ENCODE results near the gene HILPDA.

The HILPDA gene

DNA sequence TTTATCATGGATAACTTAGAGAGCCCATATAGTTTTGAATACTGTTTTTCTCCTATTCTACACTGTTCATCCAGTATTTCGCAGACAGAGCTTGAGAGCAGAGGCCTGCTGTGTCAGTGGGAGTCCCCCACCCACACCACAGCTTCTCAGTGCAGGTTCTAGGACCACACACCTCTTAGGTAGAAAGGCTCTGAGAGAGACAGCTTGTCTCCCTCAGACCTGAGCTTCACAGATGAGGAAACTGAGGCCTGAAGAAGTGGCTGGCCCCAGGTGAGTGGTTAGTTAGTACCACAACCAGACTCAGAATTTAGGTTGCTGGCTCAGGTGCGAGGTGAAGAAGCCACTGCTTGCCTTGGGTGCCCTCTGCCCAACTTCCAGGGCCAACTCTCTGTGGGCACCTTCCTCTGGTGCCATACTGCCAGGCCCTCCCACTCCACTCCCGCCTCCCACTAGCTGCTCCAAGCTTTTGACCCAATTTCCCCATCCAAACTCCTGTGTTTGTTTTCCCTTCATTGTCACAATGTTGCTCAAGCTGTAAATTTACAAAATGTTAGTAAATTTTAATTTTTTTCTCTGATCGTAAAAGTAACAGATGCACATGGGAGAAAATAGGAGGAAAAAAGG is 7.6 kb upstream of the HILPDA start:
- H2AFZ ChIP-seq (ENCODE audit: low read depth, low read length), result no peak overlapping the region
- no peak overlapping the region for H3K4me2 ChIP-seq (ENCODE audit: low read length, poor library complexity, severe bottlenecking)
- H3K23ac ChIP-seq (ENCODE audit: low read length in 2 of 2), result no peak overlapping the region
- no peak overlapping the region for H3K4ac ChIP-seq (ENCODE audit: low read depth in 1 of 2, low read length in 2 of 2)
- WGBS, result 48% methylated on average over 2 of the region's 4 CpGs
- H2BK5ac ChIP-seq (ENCODE audit: low read depth, low read length, poor library complexity, severe bottlenecking), result no peak overlapping the region
- no peak overlapping the region for H3K9ac ChIP-seq (ENCODE audit: low read length)
- no peak for DNase-seq
- H3K36me3 ChIP-seq (ENCODE audit: control insufficient read depth in 1 of 2, insufficient read depth in 2 of 2, low read depth in 1 of 2, low read length in 2 of 2), result no peaks in the 10 kb centered on the region
- H2BK12ac ChIP-seq (ENCODE audit: low read length in 2 of 2), result no peak overlapping the region
- H3K18ac ChIP-seq (ENCODE audit: low read depth in 1 of 2, low read length in 2 of 2), result no peak overlapping the region
- peak overlapping the region; percentile 4 for H2AK5ac ChIP-seq (ENCODE audit: low read length, severe bottlenecking)
- no peak overlapping the region for H3K27ac ChIP-seq (ENCODE audit: low read length, poor library complexity, severe bottlenecking)
- no peak overlapping the region for H2BK15ac ChIP-seq (ENCODE audit: low read depth, poor library complexity, severe bottlenecking)
- H4K8ac ChIP-seq (ENCODE audit: low read length), result no peak overlapping the region
- no peaks in the 10 kb centered on the region for H3K9me3 ChIP-seq (ENCODE audit: control insufficient read depth, low read length)
- H3K27me3 ChIP-seq (ENCODE audit: control insufficient read depth in 1 of 2, insufficient read depth in 1 of 2, low read length in 2 of 2), result no peaks in the 10 kb centered on the region
- no peak overlapping the region for H4K91ac ChIP-seq (ENCODE audit: low read length)
- no peak overlapping the region for H3K4me3 ChIP-seq (ENCODE audit: insufficient read depth in 1 of 2, low read depth in 1 of 2, low read length in 2 of 2)
- no peaks in the 10 kb centered on the region for H3K79me1 ChIP-seq (replicated peaks; ENCODE audit: low read length, poor library complexity, severe bottlenecking)
- no peak overlapping the region for H2BK120ac ChIP-seq (ENCODE audit: low read depth, low read length)
- H3K4me1 ChIP-seq (ENCODE audit: control insufficient read depth, insufficient read depth, low read depth, low read length), result no peaks in the 10 kb centered on the region
- H3K14ac ChIP-seq (ENCODE audit: low read length in 2 of 2), result no peak overlapping the region

DNA sequence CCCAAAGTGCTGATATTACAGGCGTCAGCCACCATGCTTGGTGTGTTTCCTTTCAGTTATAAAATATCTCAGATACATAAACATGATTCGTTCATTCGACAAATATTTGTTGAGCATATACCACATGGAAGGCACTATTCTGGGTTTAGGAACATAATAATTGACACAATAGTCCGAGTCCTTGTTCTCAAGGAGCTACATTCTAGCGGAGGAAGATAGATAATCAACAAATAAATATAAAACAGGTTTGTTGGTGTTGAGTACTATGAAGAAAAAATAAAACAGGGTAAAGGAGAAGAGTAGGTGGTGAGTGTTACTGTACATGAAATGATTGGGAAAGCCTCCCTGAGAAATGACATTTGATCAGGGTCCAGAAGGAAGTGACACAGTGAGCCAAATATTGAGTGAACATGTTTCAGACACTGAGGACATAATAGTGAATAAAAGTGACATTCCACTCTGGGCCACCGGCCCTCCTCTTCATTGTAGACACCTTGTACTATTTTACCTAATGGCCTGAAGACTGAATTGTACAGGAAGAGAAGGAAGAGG is 6.9 kb upstream of the HILPDA start:
- Histone ChIP-seq H2AK5ac (ENCODE audit: low read length, severe bottlenecking) (no peak overlapping the region), H3K27ac (ENCODE audit: low read length, poor library complexity, severe bottlenecking) (no peak overlapping the region), H3K9ac (ENCODE audit: low read length) (no peak overlapping the region), H3K4me1 (ENCODE audit: control insufficient read depth, insufficient read depth, low read depth, low read length) (no peaks in the 10 kb centered on the region), H3K27me3 (ENCODE audit: control insufficient read depth in 1 of 2, insufficient read depth in 1 of 2, low read length in 2 of 2) (no peaks in the 10 kb centered on the region), H4K91ac (ENCODE audit: low read length) (no peak overlapping the region), H3K9me3 (ENCODE audit: control insufficient read depth, low read length) (no peaks in the 10 kb centered on the region), H3K4ac (ENCODE audit: low read depth in 1 of 2, low read length in 2 of 2) (no peak overlapping the region), H3K79me1 (replicated peaks; ENCODE audit: low read length, poor library complexity, severe bottlenecking) (no peaks in the 10 kb centered on the region), H3K23ac (ENCODE audit: low read length in 2 of 2) (no peak overlapping the region), H3K4me3 (ENCODE audit: insufficient read depth in 1 of 2, low read depth in 1 of 2, low read length in 2 of 2) (no peak overlapping the region), H3K14ac (ENCODE audit: low read length in 2 of 2) (no peak overlapping the region), H3K36me3 (ENCODE audit: control insufficient read depth in 1 of 2, insufficient read depth in 2 of 2, low read depth in 1 of 2, low read length in 2 of 2) (no peaks in the 10 kb centered on the region), H2BK15ac (ENCODE audit: low read depth, poor library complexity, severe bottlenecking) (no peak overlapping the region), H2BK120ac (ENCODE audit: low read depth, low read length) (no peak overlapping the region), H2AFZ (ENCODE audit: low read depth, low read length) (no peak overlapping the region), H3K4me2 (ENCODE audit: low read length, poor library complexity, severe bottlenecking) (no peak overlapping the region), H4K8ac (ENCODE audit: low read length) (no peak overlapping the region), H3K18ac (ENCODE audit: low read depth in 1 of 2, low read length in 2 of 2) (no peak overlapping the region), H2BK12ac (ENCODE audit: low read length in 2 of 2) (no peak overlapping the region), H2BK5ac (ENCODE audit: low read depth, low read length, poor library complexity, severe bottlenecking) (no peak overlapping the region)
- DNase-seq, result no peak
- 94% methylated on average over 5 of the region's 6 CpGs for WGBS

- no peaks in the 10 kb centered on the region for H3K36me3 ChIP-seq (ENCODE audit: control insufficient read depth in 1 of 2, insufficient read depth in 2 of 2, low read depth in 1 of 2, low read length in 2 of 2)
- H3K27me3 ChIP-seq (ENCODE audit: control insufficient read depth in 1 of 2, insufficient read depth in 1 of 2, low read length in 2 of 2), result no peaks in the 10 kb centered on the region
- H4K91ac ChIP-seq (ENCODE audit: low read length), result no peak overlapping the region
- no peak overlapping the region for H3K23ac ChIP-seq (ENCODE audit: low read length in 2 of 2)
- no peak overlapping the region for H3K27ac ChIP-seq (ENCODE audit: low read length, poor library complexity, severe bottlenecking)
- H3K4me2 ChIP-seq (ENCODE audit: low read length, poor library complexity, severe bottlenecking), result no peak overlapping the region
- H3K9me3 ChIP-seq (ENCODE audit: control insufficient read depth, low read length), result no peaks in the 10 kb centered on the region
- no peaks in the 10 kb centered on the region for H3K79me1 ChIP-seq (replicated peaks; ENCODE audit: low read length, poor library complexity, severe bottlenecking)
- H3K4ac ChIP-seq (ENCODE audit: low read depth in 1 of 2, low read length in 2 of 2), result no peak overlapping the region
- H3K4me1 ChIP-seq (ENCODE audit: control insufficient read depth, insufficient read depth, low read depth, low read length), result peaks cover 8% of the 10 kb centered on the region
- no peak overlapping the region for H3K14ac ChIP-seq (ENCODE audit: low read length in 2 of 2)
- H3K4me3 ChIP-seq (ENCODE audit: insufficient read depth in 1 of 2, low read depth in 1 of 2, low read length in 2 of 2), result no peak overlapping the region
- no peak overlapping the region for H3K9ac ChIP-seq (ENCODE audit: low read length)
- 98% methylated on average over 4 of the region's 4 CpGs for WGBS
- H2AFZ ChIP-seq (ENCODE audit: low read depth, low read length), result no peak overlapping the region
- H2BK15ac ChIP-seq (ENCODE audit: low read depth, poor library complexity, severe bottlenecking), result no peak overlapping the region
- no peak overlapping the region for H2BK5ac ChIP-seq (ENCODE audit: low read depth, low read length, poor library complexity, severe bottlenecking)
- no peak overlapping the region for H2AK5ac ChIP-seq (ENCODE audit: low read length, severe bottlenecking)
- no peak overlapping the region for H2BK120ac ChIP-seq (ENCODE audit: low read depth, low read length)
- H3K18ac ChIP-seq (ENCODE audit: low read depth in 1 of 2, low read length in 2 of 2), result no peak overlapping the region
- no peak overlapping the region for H4K8ac ChIP-seq (ENCODE audit: low read length)
- DNase-seq, result no peak
- H2BK12ac ChIP-seq (ENCODE audit: low read length in 2 of 2), result no peak overlapping the region
Observed at GRCh38 chr7:128450409-128450808, 5.3 kb upstream of the HILPDA start.

DNA sequence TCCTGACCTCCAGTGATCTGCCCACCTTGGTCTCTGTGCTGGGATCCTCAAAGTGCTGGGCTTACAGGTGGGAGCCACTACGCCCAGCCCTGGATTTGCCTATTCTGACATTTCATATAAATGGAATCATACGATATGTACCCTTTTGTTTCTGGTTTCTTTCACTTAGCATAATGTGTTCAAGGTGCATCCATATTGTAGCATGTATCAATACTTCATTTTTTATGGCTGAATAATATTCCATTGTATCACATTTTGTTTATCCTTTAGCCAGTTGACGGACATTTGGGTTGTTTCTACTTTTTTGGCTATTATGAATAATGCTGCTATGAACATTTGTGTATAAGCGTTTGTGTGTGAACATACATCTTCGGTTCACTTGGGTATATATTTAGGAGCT is 4.8 kb upstream of the HILPDA start:
- H2BK120ac ChIP-seq (ENCODE audit: low read depth, low read length), result no peak overlapping the region
- no peak overlapping the region for H2AK5ac ChIP-seq (ENCODE audit: low read length, severe bottlenecking)
- no peak overlapping the region for H3K18ac ChIP-seq (ENCODE audit: low read depth in 1 of 2, low read length in 2 of 2)
- no peak for DNase-seq
- peaks cover 8% of the 10 kb centered on the region for H3K4me1 ChIP-seq (ENCODE audit: control insufficient read depth, insufficient read depth, low read depth, low read length)
- no peak overlapping the region for H3K4ac ChIP-seq (ENCODE audit: low read depth in 1 of 2, low read length in 2 of 2)
- H3K27ac ChIP-seq (ENCODE audit: low read length, poor library complexity, severe bottlenecking), result no peak overlapping the region
- no peak overlapping the region for H3K23ac ChIP-seq (ENCODE audit: low read length in 2 of 2)
- no peak overlapping the region for H2BK12ac ChIP-seq (ENCODE audit: low read length in 2 of 2)
- H3K79me1 ChIP-seq (replicated peaks; ENCODE audit: low read length, poor library complexity, severe bottlenecking), result no peaks in the 10 kb centered on the region
- H3K14ac ChIP-seq (ENCODE audit: low read length in 2 of 2), result no peak overlapping the region
- no peaks in the 10 kb centered on the region for H3K9me3 ChIP-seq (ENCODE audit: control insufficient read depth, low read length)
- H4K91ac ChIP-seq (ENCODE audit: low read length), result no peak overlapping the region
- no peak overlapping the region for H3K9ac ChIP-seq (ENCODE audit: low read length)
- H2BK5ac ChIP-seq (ENCODE audit: low read depth, low read length, poor library complexity, severe bottlenecking), result no peak overlapping the region
- H2BK15ac ChIP-seq (ENCODE audit: low read depth, poor library complexity, severe bottlenecking), result no peak overlapping the region
- H3K4me3 ChIP-seq (ENCODE audit: insufficient read depth in 1 of 2, low read depth in 1 of 2, low read length in 2 of 2), result no peak overlapping the region
- no peak overlapping the region for H2AFZ ChIP-seq (ENCODE audit: low read depth, low read length)
- no peaks in the 10 kb centered on the region for H3K36me3 ChIP-seq (ENCODE audit: control insufficient read depth in 1 of 2, insufficient read depth in 2 of 2, low read depth in 1 of 2, low read length in 2 of 2)
- H3K27me3 ChIP-seq (ENCODE audit: control insufficient read depth in 1 of 2, insufficient read depth in 1 of 2, low read length in 2 of 2), result no peaks in the 10 kb centered on the region
- H3K4me2 ChIP-seq (ENCODE audit: low read length, poor library complexity, severe bottlenecking), result no peak overlapping the region
- no peak overlapping the region for H4K8ac ChIP-seq (ENCODE audit: low read length)
- 98% methylated on average over 4 of the region's 5 CpGs for WGBS
